Measurements from ENCODE around the gene CRCP.
"Not testable (repeated sequence)": the region's sequence is repeated elsewhere in the genome, so short reads cannot be mapped to it uniquely, and the experiment has no call there.

Gene CRCP

DNA sequence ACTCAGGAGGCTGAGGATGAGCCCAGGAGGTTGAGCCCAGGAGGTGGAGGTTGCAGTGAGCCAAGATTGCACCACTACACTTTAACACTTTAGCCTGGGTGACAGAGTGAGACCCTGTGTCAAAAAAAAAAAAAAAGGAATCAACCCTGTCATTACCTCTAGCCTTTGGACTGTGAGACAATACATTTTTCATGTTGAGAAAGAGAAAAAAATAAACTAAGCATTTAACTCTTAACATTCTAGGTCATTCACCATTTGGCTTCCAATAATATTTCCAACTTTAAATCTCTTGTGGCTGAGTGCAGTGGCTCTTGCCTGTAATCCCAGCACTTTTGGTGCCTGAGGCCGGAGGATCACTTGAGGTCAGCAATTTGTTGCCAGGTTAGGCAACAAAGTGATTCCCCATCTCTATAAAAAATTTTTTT, 48.6 kb downstream of the CRCP start:
- DNase-seq (ENCODE audit: low read depth), result no peak
- no peak overlapping the region for H3K4me3 ChIP-seq (ENCODE audit: control insufficient read depth, low read depth, low read length)
- no peak for TF ChIP-seq CTCF (conservative IDR thresholded peaks at IDR 0.05; ENCODE audit: control insufficient read depth, insufficient read depth, low read depth, low read length)

DNA sequence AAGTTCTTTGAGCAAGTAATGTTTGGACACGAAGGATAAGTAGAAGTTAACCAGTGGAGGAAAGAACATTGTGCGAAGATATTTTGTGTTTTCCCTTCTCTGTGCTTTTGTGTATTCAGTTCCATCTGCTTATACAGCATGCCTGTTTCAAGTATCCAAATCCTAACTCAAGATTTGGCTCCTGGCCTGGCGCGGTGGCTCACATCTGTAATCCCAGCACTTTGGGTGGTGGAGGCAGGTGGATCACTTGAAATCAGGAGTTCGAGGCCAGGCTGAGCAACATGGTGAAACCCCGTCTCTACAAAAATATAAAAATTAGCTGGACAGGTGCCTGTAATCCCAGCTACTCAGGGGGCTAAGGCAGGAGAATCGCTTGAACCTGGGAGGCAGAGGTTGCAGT, 49.7 kb downstream of the CRCP start:
- DNase-seq (ENCODE audit: low read depth), result no peak
- no peak overlapping the region for H3K4me3 ChIP-seq (ENCODE audit: control insufficient read depth, low read depth, low read length)
- TF ChIP-seq CTCF (conservative IDR thresholded peaks at IDR 0.05; ENCODE audit: control insufficient read depth, insufficient read depth, low read depth, low read length), result no peak

GRCh38 chr7:66167773-66168387, 53.2 kb downstream of the CRCP start:
- peak; percentile 84 for DNase-seq (ENCODE audit: low read depth)
- no peak for TF ChIP-seq CTCF (conservative IDR thresholded peaks at IDR 0.05; ENCODE audit: control insufficient read depth, insufficient read depth, low read depth, low read length)
- H3K4me3 ChIP-seq (ENCODE audit: control insufficient read depth, low read depth, low read length), result no peak overlapping the region

- no peak for DNase-seq (ENCODE audit: low read depth)
- no peak for TF ChIP-seq CTCF (conservative IDR thresholded peaks at IDR 0.05; ENCODE audit: control insufficient read depth, insufficient read depth, low read depth, low read length)
Measured at GRCh38 chr7:66169616-66170015, 55.0 kb downstream of the CRCP start.

DNA sequence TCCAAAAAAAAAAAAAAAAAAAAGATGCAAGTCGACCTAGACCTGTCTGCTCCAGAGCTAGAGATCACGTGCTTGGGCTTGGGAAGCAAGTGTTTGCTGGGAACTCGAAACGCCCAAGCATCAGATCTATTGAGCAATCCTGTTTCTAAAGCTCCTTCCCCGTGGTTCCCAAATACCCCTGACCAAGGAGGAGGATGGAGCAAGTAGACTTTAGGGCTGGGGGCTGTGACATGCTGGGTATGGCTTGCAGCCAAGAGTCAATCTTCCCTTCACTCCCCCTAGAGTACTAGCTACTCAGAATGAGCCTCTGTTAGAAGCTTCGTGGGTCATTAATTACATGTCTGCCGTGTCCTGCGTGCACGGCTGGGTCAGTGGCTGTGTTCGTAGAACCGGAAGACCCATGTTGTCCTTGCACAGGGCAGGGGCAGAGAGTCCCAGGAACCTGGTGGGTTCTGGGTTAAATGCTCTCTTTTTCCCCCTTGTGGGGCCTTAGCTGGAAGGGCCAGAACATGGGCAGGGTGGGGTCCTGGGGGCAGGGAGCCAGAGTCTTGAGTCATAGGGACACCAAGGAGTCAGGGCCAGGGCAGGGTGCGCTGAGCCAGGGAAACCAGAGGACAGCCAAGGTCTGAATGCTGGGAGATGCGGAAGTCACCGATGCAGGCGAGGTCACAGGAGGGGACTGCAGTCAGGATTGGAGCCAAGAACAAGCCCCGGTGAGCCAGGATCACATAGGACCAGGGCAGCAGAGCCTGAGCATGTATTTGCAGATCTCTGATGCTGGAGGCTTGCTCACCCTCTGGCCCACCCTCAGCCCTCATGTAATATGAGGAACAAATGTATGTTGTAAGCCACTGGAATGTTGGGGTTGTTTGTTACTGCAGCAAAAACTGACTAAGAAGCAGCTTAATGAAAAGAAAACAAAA, 55.9 kb downstream of the CRCP start:
- no peak for TF ChIP-seq CTCF (conservative IDR thresholded peaks at IDR 0.05; ENCODE audit: control insufficient read depth, insufficient read depth, low read depth, low read length)
- H3K4me3 ChIP-seq (ENCODE audit: control insufficient read depth, low read depth, low read length), result no peak overlapping the region
- DNase-seq (ENCODE audit: low read depth), result peak; percentile 79

More at GRCh38 chr7:66169616-66170015, 55.0 kb downstream of the CRCP start:
- H3K4me3 ChIP-seq (ENCODE audit: control insufficient read depth, low read depth, low read length), result no peak overlapping the region

GRCh38 chr7:66172536-66173401, 58.1 kb downstream of the CRCP start:
- not testable (repeated sequence) for DNase-seq (ENCODE audit: low read depth); H3K4me3 ChIP-seq (ENCODE audit: control insufficient read depth, low read depth, low read length)

All from fibroblast of mammary gland (primary cell).